IPS-NIHi11 (cell line): ENCODE measurements around the gene OSGEP.

Source experiments
- DNase-seq: peaks from one replicate; pipeline ENCODE4 v3.0.0; 2012; ENCODE audit warnings: mixed read lengths, low spot score

The OSGEP gene

GRCh38 chr14:20434701-20435581, 19.7 kb downstream of the OSGEP start:
- DNase-seq, result peak; percentile 45

- DNase-seq, result no peak
Measured at GRCh38 chr14:20429801-20430669, 24.6 kb downstream of the OSGEP start.

GRCh38 chr14:20428802-20429201, 25.8 kb downstream of the OSGEP start:
- DNase-seq, result no peak

GRCh38 chr14:20428010-20428365, 26.6 kb downstream of the OSGEP start:
- no peak for DNase-seq

- no peak for DNase-seq
Measured at GRCh38 chr14:20427231-20428009, 27.2 kb downstream of the OSGEP start.

- DNase-seq, result no peak
Measured at GRCh38 chr14:20424851-20425250, 29.8 kb downstream of the OSGEP start.

GRCh38 chr14:20422886-20423285, 31.7 kb downstream of the OSGEP start:
- DNase-seq, result no peak

GRCh38 chr14:20421267-20421666, 33.3 kb downstream of the OSGEP start:
- no peak for DNase-seq

GRCh38 chr14:20419419-20419818, 35.2 kb downstream of the OSGEP start:
- DNase-seq, result no peak

- no peak for DNase-seq
Measured at GRCh38 chr14:20418501-20418909, 36.1 kb downstream of the OSGEP start.

GRCh38 chr14:20417250-20418186, 37.1 kb downstream of the OSGEP start:
- DNase-seq, result no peak

GRCh38 chr14:20416223-20416622, 38.4 kb downstream of the OSGEP start:
- no peak for DNase-seq

- peak; percentile 38 for DNase-seq
Measured at GRCh38 chr14:20415782-20416206, 38.8 kb downstream of the OSGEP start.

- DNase-seq, result no peak
Measured at GRCh38 chr14:20413744-20414082, 40.9 kb downstream of the OSGEP start.

- peak; percentile 82 for DNase-seq
Measured at GRCh38 chr14:20412876-20413743, 41.5 kb downstream of the OSGEP start, which contains the start of gene TEP1. TEP1 (minus strand) TSS chr14:20413501; CDS start chr14:20408439, 5,062 bp downstream.

- DNase-seq, result no peak
Measured at GRCh38 chr14:20412411-20412810, 42.2 kb downstream of the OSGEP start.

- DNase-seq, result no peak
Measured at GRCh38 chr14:20409226-20409625, 45.4 kb downstream of the OSGEP start.

GRCh38 chr14:20403521-20403920, 51.1 kb downstream of the OSGEP start:
- DNase-seq, result no peak

- DNase-seq, result no peak
Measured at GRCh38 chr14:20400965-20401593, 53.5 kb downstream of the OSGEP start.

GRCh38 chr14:20400589-20400964, 54.0 kb downstream of the OSGEP start:
- DNase-seq, result no peak
